H9 (cell line): ENCODE results near the gene IQGAP2. TPM values are rescaled to one million over a fixed set of nuclear protein-coding genes. Genes with fewer than 3 reads are reported as not detected.

Experiments
- DNase-seq: peaks from one replicate; pipeline ENCODE4 v3.0.0-alpha.2; 2017
- H2AFZ ChIP-seq: one replicate; pipeline ENCODE4 v1.6.1; 2013; ENCODE audit warnings: mild to moderate bottlenecking, low read length, control low read depth, moderate library complexity
- H2AK5ac ChIP-seq: 2 replicates; pipeline ENCODE4 v1.6.1; 2013; ENCODE audit warnings: low read length, control low read depth, mixed read lengths; ENCODE audit not compliant: insufficient read length
- H2BK120ac ChIP-seq: one replicate; pipeline ENCODE4 v1.6.1; 2013; ENCODE audit warnings: low read depth, mild to moderate bottlenecking, low read length, control low read depth, inconsistent platforms; ENCODE audit not compliant: poor library complexity, severe bottlenecking
- H2BK12ac ChIP-seq: 2 replicates; pipeline ENCODE4 v1.6.1; 2013; ENCODE audit warnings: low read length, control low read depth, mixed read lengths, low read depth; ENCODE audit not compliant: insufficient read length
- H2BK15ac ChIP-seq: 2 replicates; pipeline ENCODE4 v1.6.1; 2013; ENCODE audit warnings: low read depth, low read length, control low read depth
- H2BK20ac ChIP-seq: one replicate; pipeline ENCODE4 v1.6.1; 2013; ENCODE audit warnings: low read depth, mild to moderate bottlenecking, low read length, control low read depth, inconsistent platforms; ENCODE audit not compliant: poor library complexity, severe bottlenecking
- H2BK5ac ChIP-seq: 2 replicates; pipeline ENCODE4 v1.6.1; 2013; ENCODE audit warnings: low read length, control low read depth, mixed read lengths; ENCODE audit not compliant: insufficient read length
- H3K14ac ChIP-seq: 2 replicates; pipeline ENCODE4 v1.6.1; 2013; ENCODE audit warnings: low read length, control low read depth; ENCODE audit not compliant: insufficient read depth
- H3K18ac ChIP-seq: 2 replicates; pipeline ENCODE4 v1.6.1; 2013; ENCODE audit warnings: low read depth, mild to moderate bottlenecking, mixed read lengths, low read length, control low read depth; ENCODE audit not compliant: insufficient read length
- H3K23ac ChIP-seq: 2 replicates; pipeline ENCODE4 v1.6.1; 2013; ENCODE audit warnings: low read length, control low read depth, mixed read lengths, low read depth; ENCODE audit not compliant: insufficient read length
- H3K23me2 ChIP-seq: 2 replicates; pipeline ENCODE4 v1.6.1; 2013; ENCODE audit warnings: low read depth, mild to moderate bottlenecking, mixed read lengths, low read length, control low read depth; ENCODE audit not compliant: insufficient read length, poor library complexity, severe bottlenecking
- H3K27ac ChIP-seq: 2 replicates; pipeline ENCODE4 v1.5.1; 2013; ENCODE audit warnings: low read length, control low read depth, mixed read lengths, low read depth; ENCODE audit not compliant: insufficient read length
- H3K27me3 ChIP-seq: 2 replicates; pipeline ENCODE4 v1.6.1; 2013; ENCODE audit warnings: low read length, control low read depth, inconsistent platforms; ENCODE audit not compliant: insufficient read depth
- H3K4ac ChIP-seq: 2 replicates; pipeline ENCODE4 v1.6.1; 2013; ENCODE audit warnings: low read depth, mild to moderate bottlenecking, control low read depth, inconsistent platforms, low read length, moderate library complexity
- H3K4me1 ChIP-seq: 2 replicates; pipeline ENCODE4 v1.6.1; 2013; ENCODE audit warnings: low read length, control low read depth, inconsistent platforms; ENCODE audit not compliant: insufficient read depth
- H3K4me2 ChIP-seq: 2 replicates; pipeline ENCODE4 v1.6.1; 2013; ENCODE audit warnings: low read length, control low read depth, mixed read lengths; ENCODE audit not compliant: insufficient read length, insufficient read depth
- H3K56ac ChIP-seq: 2 replicates; pipeline ENCODE4 v1.6.1; 2013; ENCODE audit warnings: low read depth, mild to moderate bottlenecking, mixed read lengths, low read length, control low read depth; ENCODE audit not compliant: insufficient read length
- H3K79me1 ChIP-seq: 2 replicates; pipeline ENCODE4 v1.6.1; 2013; ENCODE audit warnings: low read depth, mild to moderate bottlenecking, moderate library complexity, low read length, control low read depth, inconsistent platforms; ENCODE audit not compliant: insufficient read depth, poor library complexity, severe bottlenecking
- H3K79me2 ChIP-seq: 2 replicates; pipeline ENCODE4 v1.6.1; 2013; ENCODE audit warnings: low read length, control low read depth, inconsistent platforms; ENCODE audit not compliant: insufficient read depth
- H3K9ac ChIP-seq: 2 replicates; pipeline ENCODE4 v1.6.1; 2013; ENCODE audit warnings: low read length, control low read depth, mixed read lengths; ENCODE audit not compliant: insufficient read length; ENCODE audit errors: extremely low read depth
- H3K9me3 ChIP-seq: one replicate; pipeline ENCODE4 v1.6.1; 2013; ENCODE audit warnings: low read depth, low read length, inconsistent platforms; ENCODE audit not compliant: control insufficient read depth
- H3T11ph ChIP-seq: one replicate; pipeline ENCODE4 v1.6.1; 2013; ENCODE audit warnings: mild to moderate bottlenecking, low read length, control low read depth, inconsistent platforms
- H4K20me1 ChIP-seq: one replicate; pipeline ENCODE4 v1.6.1; 2013; ENCODE audit not compliant: control insufficient read depth, insufficient read length, insufficient read depth
- H4K5ac ChIP-seq: 2 replicates; pipeline ENCODE4 v1.6.1; 2013; ENCODE audit warnings: low read depth, mild to moderate bottlenecking, mixed read lengths, low read length, control low read depth; ENCODE audit not compliant: insufficient read length
- H4K8ac ChIP-seq: replicated peaks from 2 replicates; pipeline ENCODE4 v1.6.1; 2013; ENCODE audit warnings: low read length, control low read depth, mixed read lengths, low read depth; ENCODE audit not compliant: insufficient read length
- H4K91ac ChIP-seq: 2 replicates; pipeline ENCODE4 v1.6.1; 2013; ENCODE audit warnings: low read depth, mild to moderate bottlenecking, moderate library complexity, mixed read lengths, low read length, control low read depth; ENCODE audit not compliant: insufficient read length
- H3K27ac Mint-ChIP-seq, 3 experiments: 2 replicates in 2 of 3; 3 replicates in 1 of 3; pipeline ENCODE4 v1.8.0; 2020 to 2021; ENCODE audit warnings: mixed read lengths in 3 of 3, mild to moderate bottlenecking in 1 of 3, moderate library complexity in 1 of 3
- H3K27me3 Mint-ChIP-seq: 2 replicates; pipeline ENCODE4 v1.8.0; 2021; ENCODE audit warnings: low read depth, mild to moderate bottlenecking, moderate library complexity, mixed read lengths
- H3K36me3 Mint-ChIP-seq, 3 experiments: 2 replicates in 2 of 3; 3 replicates in 1 of 3; pipeline ENCODE4 v1.8.0; 2020 to 2021; ENCODE audit warnings: low read depth in 3 of 3, mixed read lengths in 3 of 3; ENCODE audit not compliant: insufficient read depth in 1 of 3
- H3K4me1 Mint-ChIP-seq, 2 experiments: 2 replicates each; pipeline ENCODE4 v1.8.0; 2020; ENCODE audit warnings: mixed read lengths in 2 of 2
- H3K4me3 Mint-ChIP-seq, 2 experiments: 2 replicates in 1 of 2; 3 replicates in 1 of 2; pipeline ENCODE4 v1.8.0; 2020 to 2021; ENCODE audit warnings: mild to moderate bottlenecking in 2 of 2, mixed read lengths in 2 of 2, moderate library complexity in 1 of 2
- H3K9me3 Mint-ChIP-seq, 2 experiments: 2 replicates in 1 of 2; 3 replicates in 1 of 2; pipeline ENCODE4 v1.8.0; 2020; ENCODE audit warnings: mild to moderate bottlenecking in 2 of 2, mixed read lengths in 2 of 2, moderate library complexity in 1 of 2
- WGBS: extraction: QIAGEN DNeasy Blood & Tissue Kit; methylation state at CpG from one replicate; pipeline ENCODE4 v1.1.7; 2013; ENCODE audit warnings: missing lambda C conversion rate, low lambda C conversion rate, mixed read lengths; ENCODE audit not compliant: insufficient read length; ENCODE audit errors: extremely low coverage; 5-methylcytosine and 5-hydroxymethylcytosine counted together
- total RNA-seq: library from RNA; stranded (reverse); gene quantifications from 2 replicates; pipeline ENCODE4 v1.2.1, GENCODE V29; 2021
- TF ChIP-seq, protein P1 (sequence below): fragments of 200-600 bp; sonication (generic); conservative IDR thresholded peaks from 3 replicates; pipeline ENCODE4 v1.8.0; 2021; ENCODE audit warnings: antibody characterized with exemption, mild to moderate bottlenecking

IQGAP2 gene
- total RNA-seq, 1 experiment from 2014 or later, result 22.5 TPM

- H2BK5ac ChIP-seq, result no peak overlapping the region
- no peak overlapping the region for H4K8ac ChIP-seq
- Mint-ChIP-seq H3K4me3 (no peak overlapping the region), H3K9me3 (no peaks in the 10 kb centered on the region), H3K4me1 (peaks cover 7 to 8% of the 10 kb centered on the region in 2 experiments; a peak in 3 of 4 replicates), H3K27me3 (no peaks in the 10 kb centered on the region), H3K36me3 (peaks cover 0 to 10% (median 7%) of the 10 kb centered on the region in 3 experiments; a peak in 4 of 7 replicates), H3K27ac (peak overlapping the region in 1 of 3 experiments; percentile 46; a peak in 2 of 7 replicates)
- H3K56ac ChIP-seq, result no peak overlapping the region
- 0 out of 2 replicates have a peak, but pooled peaks cover 2% of the 10 kb centered on the region for H3K4me1 ChIP-seq
- no peaks in the 10 kb centered on the region for H3K27me3 ChIP-seq
- H2AFZ ChIP-seq, result no peak overlapping the region
- no peak overlapping the region for H4K91ac ChIP-seq
- no peak overlapping the region for H2BK20ac ChIP-seq
- H4K20me1 ChIP-seq, result no peaks in the 10 kb centered on the region
- no peak overlapping the region for H3K18ac ChIP-seq
- no peaks in the 10 kb centered on the region for H3K23me2 ChIP-seq
- H3K79me1 ChIP-seq, result no peaks in the 10 kb centered on the region
- no peak overlapping the region for H2BK15ac ChIP-seq
- TF ChIP-seq, protein P1, sequence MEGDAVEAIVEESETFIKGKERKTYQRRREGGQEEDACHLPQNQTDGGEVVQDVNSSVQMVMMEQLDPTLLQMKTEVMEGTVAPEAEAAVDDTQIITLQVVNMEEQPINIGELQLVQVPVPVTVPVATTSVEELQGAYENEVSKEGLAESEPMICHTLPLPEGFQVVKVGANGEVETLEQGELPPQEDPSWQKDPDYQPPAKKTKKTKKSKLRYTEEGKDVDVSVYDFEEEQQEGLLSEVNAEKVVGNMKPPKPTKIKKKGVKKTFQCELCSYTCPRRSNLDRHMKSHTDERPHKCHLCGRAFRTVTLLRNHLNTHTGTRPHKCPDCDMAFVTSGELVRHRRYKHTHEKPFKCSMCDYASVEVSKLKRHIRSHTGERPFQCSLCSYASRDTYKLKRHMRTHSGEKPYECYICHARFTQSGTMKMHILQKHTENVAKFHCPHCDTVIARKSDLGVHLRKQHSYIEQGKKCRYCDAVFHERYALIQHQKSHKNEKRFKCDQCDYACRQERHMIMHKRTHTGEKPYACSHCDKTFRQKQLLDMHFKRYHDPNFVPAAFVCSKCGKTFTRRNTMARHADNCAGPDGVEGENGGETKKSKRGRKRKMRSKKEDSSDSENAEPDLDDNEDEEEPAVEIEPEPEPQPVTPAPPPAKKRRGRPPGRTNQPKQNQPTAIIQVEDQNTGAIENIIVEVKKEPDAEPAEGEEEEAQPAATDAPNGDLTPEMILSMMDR, result no peak
- H3K9me3 ChIP-seq, result no peaks in the 10 kb centered on the region
- no peak overlapping the region for H3T11ph ChIP-seq
- H2BK120ac ChIP-seq, result no peak overlapping the region
- no peak overlapping the region for H3K4me2 ChIP-seq
- no peak overlapping the region for H4K5ac ChIP-seq
- H3K23ac ChIP-seq, result no peak overlapping the region
- no peak overlapping the region for H3K27ac ChIP-seq
- no peak for DNase-seq
- WGBS, result no CpG with 5 or more reads among the region's 9 CpGs
- H2AK5ac ChIP-seq, result no peak overlapping the region
- H3K79me2 ChIP-seq, result no peaks in the 10 kb centered on the region
- no peak overlapping the region for H2BK12ac ChIP-seq
- H3K9ac ChIP-seq, result no peak overlapping the region
- no peak overlapping the region for H3K14ac ChIP-seq
- no peak overlapping the region for H3K4ac ChIP-seq
Measured at GRCh38 chr5:76607353-76607871, 204.3 kb downstream of the IQGAP2 start.
